GM19023 (cell line): Measurements from ENCODE around the gene RPGRIP1L.

Experiments
- ATAC-seq: cut with Tn5 transposase; IDR thresholded peaks from one replicate; pipeline ENCODE4 v1.9.1; 2021; ENCODE audit warnings: mild to moderate bottlenecking, moderate library complexity; ENCODE audit not compliant: unreplicated experiment

Gene RPGRIP1L

GRCh38 chr16:53608094-53608493 lies 95.6 kb downstream of the RPGRIP1L start:
- ATAC-seq = no peak

GRCh38 chr16:53605831-53606400 lies 97.7 kb downstream of the RPGRIP1L start:
- ATAC-seq = no peak

- ATAC-seq = no peak
Measured at GRCh38 chr16:53605356-53605755, 98.3 kb downstream of the RPGRIP1L start.

GRCh38 chr16:53601961-53602360 lies 101.7 kb downstream of the RPGRIP1L start:
- no peak for ATAC-seq

GRCh38 chr16:53600616-53601015 lies 103.0 kb downstream of the RPGRIP1L start:
- ATAC-seq = no peak

- no peak for ATAC-seq
Measured at GRCh38 chr16:53600126-53600525, 103.5 kb downstream of the RPGRIP1L start.

GRCh38 chr16:53599548-53599947 lies 104.1 kb downstream of the RPGRIP1L start:
- ATAC-seq = no peak

- ATAC-seq = no peak
Measured at GRCh38 chr16:53598511-53599275, 105.0 kb downstream of the RPGRIP1L start.

- ATAC-seq = no peak
Measured at GRCh38 chr16:53597776-53598175, 105.9 kb downstream of the RPGRIP1L start.

- no peak for ATAC-seq
Measured at GRCh38 chr16:53588081-53588648, 115.5 kb downstream of the RPGRIP1L start.

GRCh38 chr16:53583401-53583800 lies 120.3 kb downstream of the RPGRIP1L start:
- no peak for ATAC-seq

GRCh38 chr16:53581784-53582183 lies 121.9 kb downstream of the RPGRIP1L start:
- ATAC-seq = no peak

- no peak for ATAC-seq
Measured at GRCh38 chr16:53580038-53580802, 123.4 kb downstream of the RPGRIP1L start.

- ATAC-seq = no peak
Measured at GRCh38 chr16:53576904-53577303, 126.8 kb downstream of the RPGRIP1L start.

- ATAC-seq = no peak
Measured at GRCh38 chr16:53576210-53576609, 127.4 kb downstream of the RPGRIP1L start.

GRCh38 chr16:53571763-53572162 lies 131.9 kb downstream of the RPGRIP1L start:
- no peak for ATAC-seq

- no peak for ATAC-seq
Measured at GRCh38 chr16:53566552-53567245, 137.0 kb downstream of the RPGRIP1L start.

- ATAC-seq = no peak
Measured at GRCh38 chr16:53565296-53565863, 138.3 kb downstream of the RPGRIP1L start.

- no peak for ATAC-seq
Measured at GRCh38 chr16:53563426-53563825, 140.2 kb downstream of the RPGRIP1L start.

- ATAC-seq = no peak
Measured at GRCh38 chr16:53561101-53561888, 142.4 kb downstream of the RPGRIP1L start.
